Measurements from ENCODE around the gene RNASE8. TPM values are rescaled to one million over a fixed set of nuclear protein-coding genes. Genes with fewer than 3 reads are reported as not detected.

Gene RNASE8
- total RNA-seq, 1 donor from 2014 or later, result not detected

DNA sequence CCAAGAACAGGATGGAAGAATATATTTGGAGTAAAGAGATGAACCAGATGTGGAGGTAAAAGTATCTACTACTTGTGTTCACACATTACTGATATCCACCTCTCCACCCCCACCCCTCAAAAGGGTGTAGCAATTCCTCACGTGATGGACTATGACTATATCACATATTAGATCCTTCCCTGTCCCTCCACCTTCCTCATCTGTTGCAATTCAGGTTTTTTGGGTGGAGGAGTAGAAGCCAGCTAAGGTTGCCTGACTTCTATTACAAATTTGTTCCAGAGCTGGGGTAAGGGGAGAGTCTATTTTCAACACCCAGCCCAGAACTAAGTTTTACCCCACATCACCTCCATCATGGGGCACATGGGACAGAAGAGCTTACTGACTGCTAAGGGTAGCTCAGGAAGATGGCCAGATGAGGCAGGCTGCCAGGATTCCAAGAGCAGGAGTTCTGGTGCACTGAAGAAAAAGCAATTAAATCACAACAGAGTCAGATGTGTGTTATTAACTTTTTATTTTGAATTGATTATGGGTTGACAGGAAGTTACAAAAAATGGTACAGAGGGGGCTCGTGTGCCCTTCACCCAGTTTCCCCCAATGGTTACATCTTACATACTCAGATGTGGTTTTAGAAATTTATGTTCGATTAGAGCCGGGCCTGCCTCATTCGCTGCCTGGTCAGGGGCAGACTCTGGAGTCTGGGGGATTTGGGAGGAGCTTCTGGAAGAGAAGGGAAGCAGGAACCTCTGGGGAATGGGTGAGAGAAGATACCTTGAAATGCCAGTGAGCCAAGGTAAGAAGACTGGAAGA is 25.1 kb upstream of the RNASE8 start:
- Histone ChIP-seq H3K9me3 (no peaks in the 10 kb centered on the region), H3K36me3 (no peaks in the 10 kb centered on the region), H3K4me1 (no peaks in the 10 kb centered on the region), H3K27ac (no peak overlapping the region), H3K4me3 (no peak overlapping the region), H3K27me3 (ENCODE audit: low read depth) (no peaks in the 10 kb centered on the region)
- no peak for TF ChIP-seq CTCF (IDR thresholded peaks at IDR 0.05)
- ATAC-seq (no peak), DNase-seq (no peak)
- intact Hi-C loops (cut with DNase I), result no loop called here

DNA sequence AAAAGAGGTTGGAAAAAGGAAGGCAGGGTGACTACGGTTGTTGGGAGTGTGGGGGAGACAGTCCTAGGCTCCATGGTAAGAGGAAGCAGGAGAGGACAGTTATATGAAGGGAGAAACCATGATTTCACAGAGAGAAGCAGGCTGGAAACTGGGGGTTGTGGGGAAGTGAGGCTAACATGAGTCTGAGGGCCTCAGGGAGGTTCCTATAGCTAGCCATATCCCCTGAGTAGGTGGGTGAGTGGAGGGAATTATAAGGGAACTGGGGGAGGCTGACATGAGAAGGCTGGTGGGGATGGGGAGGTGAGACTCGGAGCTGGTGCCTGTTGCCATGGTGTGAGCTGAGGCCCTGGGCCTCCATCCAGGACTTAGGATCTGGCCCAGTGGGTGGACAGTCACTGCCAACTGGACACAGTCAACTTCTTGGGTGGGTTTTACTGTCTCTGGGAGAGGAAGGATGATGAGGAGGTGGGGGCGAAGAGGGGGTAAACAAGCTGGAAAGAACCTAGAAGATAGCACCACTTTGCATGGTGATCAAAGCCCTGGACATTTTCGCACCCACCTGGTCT is 24.4 kb upstream of the RNASE8 start:
- ATAC-seq (no peak), DNase-seq (no peak)
- no peaks in the 10 kb centered on the region for H3K9me3 ChIP-seq
- no peaks in the 10 kb centered on the region for H3K36me3 ChIP-seq
- TF ChIP-seq CTCF (IDR thresholded peaks at IDR 0.05), result no peak
- intact Hi-C loops (cut with DNase I), result no loop called here
- H3K4me3 ChIP-seq, result no peak overlapping the region
- H3K27me3 ChIP-seq (ENCODE audit: low read depth), result no peaks in the 10 kb centered on the region
- H3K27ac ChIP-seq, result no peak overlapping the region
- H3K4me1 ChIP-seq, result peaks cover 3% of the 10 kb centered on the region

DNA sequence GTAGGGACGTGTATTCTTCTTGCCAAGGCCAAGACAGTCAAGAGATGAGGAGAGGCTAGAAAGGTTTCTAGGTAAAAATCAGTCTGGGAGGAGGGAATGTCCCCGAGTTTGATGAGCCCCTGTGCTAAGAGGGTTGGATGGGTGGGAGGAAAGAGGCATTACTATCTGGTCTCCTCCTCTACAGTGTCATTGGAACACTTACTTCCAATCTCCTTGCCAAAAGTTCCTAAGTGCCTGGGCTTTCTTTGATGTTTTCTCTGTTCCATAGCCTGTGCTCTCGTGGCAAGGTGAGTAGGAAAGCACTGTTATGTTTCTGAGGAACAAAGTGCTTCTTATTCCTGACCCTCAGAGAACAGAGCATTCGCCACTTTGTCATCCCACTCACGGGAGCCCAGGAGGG is 22.9 kb upstream of the RNASE8 start, which contains the start of gene RNASE13:
RNASE13 (minus strand) TSS at position 101 of the 400 bp plus-strand sequence. CDS start 519 bp downstream, outside the sequence.
- DNase-seq, result no peak
- Histone ChIP-seq H3K4me3 (no peak within 1 kb of the TSS), H3K36me3 (no peaks in the 10 kb centered on the region), H3K27me3 (ENCODE audit: low read depth) (no peaks in the 10 kb centered on the region), H3K4me1 (peaks cover 18% of the 10 kb centered on the region), H3K27ac (no peak within 1 kb of the TSS), H3K9me3 (no peaks in the 10 kb centered on the region)
- TF ChIP-seq CTCF (IDR thresholded peaks at IDR 0.05), result no peak
- intact Hi-C loops (cut with DNase I), result no loop called here
- ATAC-seq, result no peak

GRCh38 chr14:21036751-21037150 is 20.9 kb upstream of the RNASE8 start:
- no peaks in the 10 kb centered on the region for H3K9me3 ChIP-seq

DNA sequence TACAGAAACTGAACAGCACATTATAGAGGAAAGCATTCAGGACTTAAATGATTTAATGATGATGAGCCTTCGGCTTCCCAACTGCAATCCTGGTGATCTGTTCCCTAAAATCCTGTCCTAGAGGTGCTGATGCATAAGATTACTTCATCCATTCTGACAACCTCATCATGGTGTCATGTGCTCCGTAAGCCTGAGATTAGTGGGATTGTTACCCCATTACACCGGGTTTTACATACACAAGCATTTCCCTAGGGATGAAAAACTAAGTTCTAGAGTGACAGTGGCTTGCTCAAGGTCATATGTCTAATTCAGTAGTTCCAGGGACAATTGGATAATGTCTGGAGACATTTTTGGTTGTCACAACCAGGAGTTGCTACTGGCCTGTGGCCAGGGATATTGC is 20.5 kb upstream of the RNASE8 start:
- Histone ChIP-seq H3K27me3 (ENCODE audit: low read depth) (no peaks in the 10 kb centered on the region), H3K9me3 (no peaks in the 10 kb centered on the region), H3K4me3 (no peak overlapping the region), H3K4me1 (peaks cover 26% of the 10 kb centered on the region), H3K27ac (no peak overlapping the region), H3K36me3 (no peaks in the 10 kb centered on the region)
- no peak for TF ChIP-seq CTCF (IDR thresholded peaks at IDR 0.05)
- intact Hi-C loops (cut with DNase I), result no loop called here
- ATAC-seq, result no peak
- DNase-seq, result no peak

More at GRCh38 chr14:21036751-21037150, 20.9 kb upstream of the RNASE8 start:
- Histone ChIP-seq H3K4me1 (peaks cover 26% of the 10 kb centered on the region), H3K27me3 (ENCODE audit: low read depth) (no peaks in the 10 kb centered on the region), H3K27ac (no peak overlapping the region), H3K4me3 (no peak overlapping the region), H3K36me3 (no peaks in the 10 kb centered on the region)
- intact Hi-C loops (cut with DNase I), result no loop called here
- ATAC-seq, result no peak
- TF ChIP-seq CTCF (IDR thresholded peaks at IDR 0.05), result no peak
- DNase-seq, result no peak
